K562 (cell line): ENCODE measurements around the gene NFYC. TPM values are rescaled to one million over a fixed set of nuclear protein-coding genes. Genes with fewer than 3 reads are reported as not detected.

ENCODE experiments used
- ATAC-seq: fragments of 200-7000 bp; cut with Tn5 transposase; 3 replicates; pipeline ENCODE4 v1.9.1; 2020; ENCODE audit warnings: moderate library complexity
- BruUV-seq: library from RNA; stranded (reverse); fragments of 400-500 nt; replicated peaks from 2 replicates; lab custom pipeline; 2021; lab: Mats Ljungman, UMichigan
- CTCF ChIA-PET: fragments of 300-600 bp; formaldehyde crosslinking; extraction: SDS; loops from one replicate; lab custom pipeline; 2021; ENCODE audit warnings: low intra/inter-chr PET ratio; lab: Yijun Ruan, JAX
- POLR2A ChIA-PET: fragments of 300-600, 350-650 bp; sonication (Branson Sonifier 250); formaldehyde crosslinking; extraction: SDS; loops from one replicate; lab custom pipeline; 2021; ENCODE audit warnings: antibody characterized with exemption, inconsistent platforms; lab: Yijun Ruan, JAX
- DNase-seq, 4 experiments: peaks; one replicate each; pipeline versions ENCODE4 v3.0.0 to v3.0.0-alpha.2; 2011 to 2018; ENCODE audit warnings: low spot score in 3 of 4, mixed read lengths in 3 of 4; ENCODE audit errors: extremely low read depth in 1 of 4
- FAIRE-seq: peaks from 2 replicates; lab custom pipeline; 2011; peaks lifted over from hg19 to GRCh38; lab: Jason Lieb, UNC
- H2AFZ ChIP-seq: 2 replicates; pipeline ENCODE4 v1.6.0; 2011; ENCODE audit warnings: low read depth, low read length, control low read depth, inconsistent platforms
- H3K27ac ChIP-seq: fragments of 200-600 bp; 3 replicates; pipeline ENCODE4 v1.8.0; 2011; ENCODE audit warnings: low read depth, mild to moderate bottlenecking, control low read depth, inconsistent platforms, low read length, moderate library complexity, mixed read lengths; ENCODE audit errors: extremely low read depth
- H3K27me3 ChIP-seq, 2 experiments: fragments of 300-600 bp in 1 of 2; 2 replicates in 1 of 2; 3 replicates in 1 of 2; pipeline versions ENCODE4 v1.6.0 to v1.8.0; 2011; ENCODE audit warnings: inconsistent platforms in 2 of 2, low read length in 2 of 2, mild to moderate bottlenecking in 1 of 2, mixed read lengths in 1 of 2, moderate library complexity in 1 of 2; ENCODE audit not compliant: control insufficient read depth in 2 of 2, insufficient read depth in 2 of 2
- H3K36me3 ChIP-seq: fragments of 300-600 bp; 3 replicates; pipeline ENCODE4 v1.8.0; 2011; ENCODE audit warnings: mild to moderate bottlenecking, low read length, inconsistent platforms; ENCODE audit not compliant: control insufficient read depth, insufficient read depth
- H3K4me1 ChIP-seq, 2 experiments: fragments of 200-600 bp in 1 of 2; replicated peaks in 1 of 2; 2 replicates in 1 of 2; 3 replicates in 1 of 2; pipeline versions ENCODE4 v1.5.1 to v1.8.0; 2011; ENCODE audit warnings: inconsistent platforms in 2 of 2, low read length in 2 of 2, mild to moderate bottlenecking in 1 of 2, mixed read lengths in 1 of 2, moderate library complexity in 1 of 2; ENCODE audit not compliant: control insufficient read depth in 2 of 2, insufficient read depth in 2 of 2
- H3K4me2 ChIP-seq: 2 replicates; pipeline ENCODE4 v1.6.1; 2011; ENCODE audit warnings: low read length, control low read depth, inconsistent platforms, mixed read lengths; ENCODE audit not compliant: insufficient read depth
- H3K4me3 ChIP-seq: fragments of 200-600 bp; sonication (generic), shearing (Covaris generic); 2 replicates; pipeline ENCODE4 v1.5.1; 2016; ENCODE audit warnings: control low read depth, inconsistent platforms
- H3K79me2 ChIP-seq: fragments of 200-600 bp; 3 replicates; pipeline ENCODE4 v1.8.0; 2011; ENCODE audit warnings: low read length, inconsistent platforms; ENCODE audit not compliant: control insufficient read depth, insufficient read depth
- H3K9ac ChIP-seq, 2 experiments: 2 replicates each; pipeline versions ENCODE4 v1.6.0 to v1.6.1; 2011; ENCODE audit warnings: low read depth in 2 of 2, low read length in 2 of 2, control low read depth in 1 of 2, inconsistent platforms in 1 of 2, mild to moderate bottlenecking in 1 of 2, mixed read lengths in 1 of 2; ENCODE audit not compliant: insufficient read depth in 1 of 2
- H3K9me1 ChIP-seq: one replicate; pipeline ENCODE4 v1.6.0; 2011; ENCODE audit warnings: inconsistent platforms, mild to moderate bottlenecking, low read length, moderate library complexity; ENCODE audit not compliant: control insufficient read depth, insufficient read depth
- H3K9me3 ChIP-seq: replicated peaks from 2 replicates; pipeline ENCODE4 v1.5.1; 2011; ENCODE audit warnings: low read depth, low read length, inconsistent platforms; ENCODE audit not compliant: control insufficient read depth, insufficient read depth
- H4K20me1 ChIP-seq: replicated peaks from 2 replicates; pipeline ENCODE4 v1.6.1; 2011; ENCODE audit warnings: low read length, inconsistent platforms, mixed read lengths; ENCODE audit not compliant: control insufficient read depth, insufficient read depth
- ATF7 ChIP-seq: fragments of 450-650 bp; IDR thresholded peaks from 2 replicates; pipeline ENCODE4 v1.7.1; 2014; ENCODE audit warnings: mild to moderate bottlenecking, moderate library complexity
- BHLHE40 ChIP-seq: IDR thresholded peaks from 2 replicates; pipeline ENCODE4 v1.6.1; 2011; ENCODE audit warnings: low read length, improper control_type of control experiment
- DDX20 ChIP-seq: fragments of 450-650 bp; IDR thresholded peaks from 2 replicates; pipeline ENCODE4 v1.6.1; 2016; ENCODE audit warnings: missing genetic modification characterization, low read depth, mild to moderate bottlenecking, missing compliant biosample characterization, moderate library complexity
- EP300 ChIP-seq: IDR thresholded peaks from 2 replicates; pipeline ENCODE4 v1.6.1; 2012; ENCODE audit warnings: low read length, improper control_type of control experiment
- ETS1 ChIP-seq: conservative IDR thresholded peaks from 2 replicates; pipeline ENCODE4 v1.6.1; 2011; ENCODE audit warnings: low read depth, mild to moderate bottlenecking, low read length; ENCODE audit not compliant: control insufficient read depth
- HDGF ChIP-seq: fragments of 450-650 bp; IDR thresholded peaks from 2 replicates; pipeline ENCODE4 v1.6.1; 2016
- HMG20B ChIP-seq: fragments of 250-450 bp; sonication (Bioruptor Pico); IDR thresholded peaks from 2 replicates; pipeline ENCODE4 v1.5.0; 2021; ENCODE audit warnings: mild to moderate bottlenecking
- KAT2B ChIP-seq: IDR thresholded peaks from one replicate; pipeline ENCODE4 v1.6.1; 2012; ENCODE audit warnings: low read depth, mild to moderate bottlenecking, control low read depth, inconsistent platforms, low read length, moderate library complexity
- LEF1 ChIP-seq: fragments of 450-650 bp; IDR thresholded peaks from 2 replicates; pipeline ENCODE4 v1.6.1; 2016; ENCODE audit warnings: mild to moderate bottlenecking
- POLR2H ChIP-seq: IDR thresholded peaks from 2 replicates; pipeline ENCODE4 v1.6.1; 2016; ENCODE audit warnings: missing genetic modification characterization, low read depth, mild to moderate bottlenecking, control low read depth, missing compliant biosample characterization, moderate library complexity
- STAT5B ChIP-seq: fragments of 250-450 bp; sonication (Bioruptor Pico); IDR thresholded peaks from 2 replicates; pipeline ENCODE4 v1.8.0; 2021; ENCODE audit warnings: mild to moderate bottlenecking, inconsistent platforms
- TBL1XR1 ChIP-seq, 2 experiments: IDR thresholded peaks; 2 replicates each; pipeline ENCODE4 v1.6.1; 2012; ENCODE audit warnings: improper control_type of control experiment in 2 of 2, low read length in 2 of 2, mild to moderate bottlenecking in 1 of 2
- ZNF12 ChIP-seq: sonication (generic); formaldehyde crosslinking; IDR thresholded peaks from 2 replicates; pipeline ENCODE4 v1.4.0; 2020; ENCODE audit warnings: mild to moderate bottlenecking, missing genetic modification reagents
- ZNF197 ChIP-seq: fragments of 200-800 bp; sonication (Bioruptor generic); IDR thresholded peaks from 2 replicates; pipeline ENCODE4 v1.6.1; 2016; ENCODE audit warnings: low read depth, missing genetic modification characterization, missing compliant biosample characterization
- ZNF699 ChIP-seq: fragments of 250-450 bp; sonication (Bioruptor Pico); IDR thresholded peaks from 2 replicates; pipeline ENCODE4 v1.8.0; 2021; ENCODE audit warnings: mild to moderate bottlenecking, moderate library complexity; ENCODE audit not compliant: insufficient replicate concordance
- WGBS: fragments of 100-300 bp; shearing (Covaris generic); methylation state at CpG from one replicate; pipeline ENCODE4 v1.1.6; 2016; ENCODE audit warnings: low coverage, mixed read lengths; ENCODE audit not compliant: insufficient coverage; ENCODE audit errors: missing lambda C conversion rate; 5-methylcytosine and 5-hydroxymethylcytosine counted together
- in situ Hi-C: fragments of 300-500 bp; cut with MboI; formaldehyde crosslinking; loops from 4 replicates; pipeline ENCODE4 v1.15.0; 2018; ENCODE audit warnings: inconsistent platforms, mixed read lengths
- intact Hi-C: fragments of 100-400 bp; cut with micrococcal nuclease; formaldehyde crosslinking; loops from 2 replicates; pipeline ENCODE4 v1.14.2; 2022
- polyA plus RNA-seq, 8 experiments: library from polyadenylated mRNA; depleted of rRNA in 4 of 8; stranded (reverse) in 5 of 8; unstranded in 3 of 8; fragments of >200 nt; fragmentation: Nextera tagmentation in 2 of 8; fragmentation: Illumina TruSeq in 1 of 8; extraction: Ambion mirVana in 2 of 8; extraction: Trizol in 1 of 8; gene quantifications; 2 replicates each; pipeline versions ENCODE4 v1.2.1 to v1.2.3, GENCODE V29; 2011 to 2014; ENCODE audit warnings: inconsistent platforms in 1 of 8, missing spikeins in 1 of 8
- total RNA-seq, 7 experiments: library from RNA; depleted of rRNA in 6 of 7; stranded (reverse); fragments of >200 nt in 6 of 7; fragmentation: Illumina TruSeq in 2 of 7; extraction: Trizol in 2 of 7; gene quantifications; 2 replicates each; pipeline versions ENCODE4 v1.2.1 to v1.2.3, GENCODE V29; 2011 to 2021; ENCODE audit warnings: low replicate concordance in 1 of 7

The NFYC gene
- total and polyA plus RNA-seq, 9 of the 15 experiments (the other 6 are each of a cell fraction or from before 2014, with no cell fraction given), result 4.8 to 59.8 (median 41.1) TPM

- intact Hi-C loops, result no loop called here
- Histone ChIP-seq H3K27me3 (no peaks in the 10 kb centered on the region), H2AFZ (peak overlapping the region; percentile 85), H4K20me1 (no peaks in the 10 kb centered on the region), H3K27ac (peak overlapping the region; percentile 76; the same call in 2 of the 3 replicates), H3K9me3 (no peaks in the 10 kb centered on the region), H3K36me3 (no peaks in the 10 kb centered on the region), H3K4me2 (peak overlapping the region; percentile 76), H3K79me2 (no peaks in the 10 kb centered on the region), H3K9me1 (no peaks in the 10 kb centered on the region), H3K4me3 (peak overlapping the region; percentile 38; the same call in 1 of the 2 replicates), H3K9ac (peak overlapping the region; percentile 40 to 68), H3K4me1 (peaks cover 36 to 62% of the 10 kb centered on the region in 2 experiments)
- no peak for ATAC-seq
- in situ Hi-C loops, result no loop called here
- CTCF ChIA-PET, result no interaction called here
- POLR2A ChIA-PET, result interaction anchor here (1.7 kb wide), 1 partner anchor 11 kb away, joined by 8 read pairs; no protein-coding TSS in a partner anchor
- no peak for DNase-seq
- no TSS peak for BruUV-seq
- WGBS, result 41% methylated on average over 3 of the region's 3 CpGs
- no peak for TF ChIP-seq LEF1
- no peak for TF ChIP-seq POLR2H (tag)
- TF ChIP-seq ATF7, result no peak
- TF ChIP-seq KAT2B, result no peak
- TF ChIP-seq ZNF12, result peak; percentile 67; the same call in 1 of the 2 replicates
- TF ChIP-seq HMG20B, result no peak
- TF ChIP-seq DDX20 (tag), result no peak
- TF ChIP-seq ZNF699 (CRISPR knock-in tag), result no peak
- TF ChIP-seq STAT5B (CRISPR knock-in tag), result no peak
- TF ChIP-seq ZNF197 (CRISPR knock-in tag), result 0 out of 2 replicates have a peak, but pooled peaks have one; percentile 14
- TF ChIP-seq HDGF, result no peak
- no peak for TF ChIP-seq EP300
- no peak for TF ChIP-seq ETS1
- no peak for TF ChIP-seq BHLHE40
- TF ChIP-seq TBL1XR1 (IDR thresholded peaks at IDR 0.05; ENCODE audit: low read length in 2 of 2), result peak in 1 of 2 experiments; percentile 58; a peak in 1 of 4 replicates
- no peak for FAIRE-seq
These were observed 110.2 kb downstream of the NFYC start for GRCh38 chr1:40801742-40802077.
